ENCODE results near the gene TBC1D32.

TBC1D32 gene

DNA sequence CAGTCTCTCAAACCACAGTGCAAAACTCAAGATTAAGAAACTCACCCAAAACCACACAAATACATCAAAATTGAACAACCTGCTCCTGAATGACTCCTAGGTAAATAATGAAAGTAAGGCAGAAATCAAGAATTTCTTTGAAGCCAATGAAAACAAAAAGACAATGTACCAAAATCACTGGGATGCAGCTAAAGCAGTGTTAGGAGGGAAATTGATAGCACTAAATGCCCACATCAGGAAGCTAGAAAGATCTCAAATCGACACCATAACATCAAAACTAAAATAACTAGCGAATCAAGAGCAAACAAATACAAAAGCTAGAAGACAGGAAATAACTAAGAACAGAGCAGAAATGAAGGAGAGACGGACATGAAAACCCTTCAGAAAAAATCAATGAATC is 70.5 kb downstream of the TBC1D32 start:
- Histone ChIP-seq H3K9ac (ENCODE audit: low read length) (no peak overlapping the region), H3K4me2 (ENCODE audit: low read length) (no peak overlapping the region), H3F3A (ENCODE audit: insufficient read depth, low read length) (no peaks in the 10 kb centered on the region), H4K20me1 (ENCODE audit: insufficient read depth, low read length) (no peaks in the 10 kb centered on the region), H3K27ac (ENCODE audit: low read depth, low read length, poor library complexity, severe bottlenecking) (no peak overlapping the region), H3K36me3 (ENCODE audit: insufficient read depth, low read length) (no peaks in the 10 kb centered on the region), H2AFZ (ENCODE audit: low read length) (no peak overlapping the region), H3K27me3 (ENCODE audit: insufficient read depth, low read length) (no peaks in the 10 kb centered on the region), H3K9me2 (ENCODE audit: low read depth, low read length) (no peaks in the 10 kb centered on the region), H3K79me2 (ENCODE audit: insufficient read depth, low read length) (no peaks in the 10 kb centered on the region), H3K9me3 (ENCODE audit: low read length) (no peaks in the 10 kb centered on the region), H3K4me1 (ENCODE audit: insufficient read depth, low read length, severe bottlenecking) (no peaks in the 10 kb centered on the region), H3K4me3 (ENCODE audit: low read depth, low read length, poor library complexity, severe bottlenecking) (no peak overlapping the region)
- no peak for TF ChIP-seq EZH2 (IDR thresholded peaks at IDR 0.05; ENCODE audit: borderline replicate concordance, low read length)
- TF ChIP-seq, protein P1, sequence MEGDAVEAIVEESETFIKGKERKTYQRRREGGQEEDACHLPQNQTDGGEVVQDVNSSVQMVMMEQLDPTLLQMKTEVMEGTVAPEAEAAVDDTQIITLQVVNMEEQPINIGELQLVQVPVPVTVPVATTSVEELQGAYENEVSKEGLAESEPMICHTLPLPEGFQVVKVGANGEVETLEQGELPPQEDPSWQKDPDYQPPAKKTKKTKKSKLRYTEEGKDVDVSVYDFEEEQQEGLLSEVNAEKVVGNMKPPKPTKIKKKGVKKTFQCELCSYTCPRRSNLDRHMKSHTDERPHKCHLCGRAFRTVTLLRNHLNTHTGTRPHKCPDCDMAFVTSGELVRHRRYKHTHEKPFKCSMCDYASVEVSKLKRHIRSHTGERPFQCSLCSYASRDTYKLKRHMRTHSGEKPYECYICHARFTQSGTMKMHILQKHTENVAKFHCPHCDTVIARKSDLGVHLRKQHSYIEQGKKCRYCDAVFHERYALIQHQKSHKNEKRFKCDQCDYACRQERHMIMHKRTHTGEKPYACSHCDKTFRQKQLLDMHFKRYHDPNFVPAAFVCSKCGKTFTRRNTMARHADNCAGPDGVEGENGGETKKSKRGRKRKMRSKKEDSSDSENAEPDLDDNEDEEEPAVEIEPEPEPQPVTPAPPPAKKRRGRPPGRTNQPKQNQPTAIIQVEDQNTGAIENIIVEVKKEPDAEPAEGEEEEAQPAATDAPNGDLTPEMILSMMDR (IDR thresholded peaks at IDR 0.05; ENCODE audit: low read length): no peak

DNA sequence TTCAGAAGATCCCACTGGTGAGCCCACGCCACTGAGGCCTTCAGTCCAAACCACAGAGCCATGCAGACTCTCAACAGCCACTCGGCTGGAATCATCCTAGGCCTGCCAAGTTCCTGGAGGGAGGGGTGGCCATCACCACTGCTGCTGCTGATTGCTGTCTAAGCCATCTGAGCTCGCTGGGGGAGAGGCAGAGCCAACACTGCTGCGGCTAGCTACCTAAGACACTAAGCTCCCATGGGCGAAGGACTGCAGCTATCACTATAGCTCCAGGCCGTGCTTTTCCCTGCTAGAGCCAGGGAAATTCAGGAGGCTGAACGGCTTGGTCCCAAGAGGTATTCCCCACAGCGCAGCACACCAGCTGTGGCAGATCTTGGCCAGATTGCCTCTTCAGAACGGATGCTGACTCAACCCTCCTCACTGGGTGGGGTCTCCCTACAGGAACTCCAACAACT is 73.6 kb downstream of the TBC1D32 start:
- Histone ChIP-seq H3K27me3 (ENCODE audit: insufficient read depth, low read length) (no peaks in the 10 kb centered on the region), H3K79me2 (ENCODE audit: insufficient read depth, low read length) (no peaks in the 10 kb centered on the region), H3K4me1 (ENCODE audit: insufficient read depth, low read length, severe bottlenecking) (no peaks in the 10 kb centered on the region)

DNA sequence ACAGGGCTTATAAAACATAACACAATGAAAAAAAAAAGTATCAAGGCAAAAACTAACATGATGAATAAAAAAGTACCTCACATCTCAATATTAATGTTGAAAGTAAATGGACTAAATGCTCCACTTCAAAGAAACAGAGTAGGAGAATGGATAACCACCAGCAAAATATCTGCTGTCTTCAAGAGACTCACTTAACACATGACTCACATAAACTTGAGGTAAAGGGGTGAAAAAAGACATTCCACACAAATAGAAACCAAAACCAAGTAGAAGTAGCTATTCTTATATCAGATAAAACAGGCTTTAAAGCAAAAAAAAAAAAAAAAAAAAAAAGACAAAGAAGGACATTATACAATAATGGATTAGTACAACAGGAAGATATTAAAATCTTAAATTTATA is 86.9 kb downstream of the TBC1D32 start:
- no peak overlapping the region for H2AFZ ChIP-seq (ENCODE audit: low read length)
- TF ChIP-seq, protein P1 (IDR thresholded peaks at IDR 0.05; ENCODE audit: low read length): no peak
- no peak for TF ChIP-seq EZH2 (IDR thresholded peaks at IDR 0.05; ENCODE audit: borderline replicate concordance, low read length)
- no peaks in the 10 kb centered on the region for H3K36me3 ChIP-seq (ENCODE audit: insufficient read depth, low read length)
- no peak overlapping the region for H3K9ac ChIP-seq (ENCODE audit: low read length)
- H3K4me1 ChIP-seq (ENCODE audit: insufficient read depth, low read length, severe bottlenecking): no peaks in the 10 kb centered on the region
- no peak overlapping the region for H3K27ac ChIP-seq (ENCODE audit: low read depth, low read length, poor library complexity, severe bottlenecking)
- H3K9me3 ChIP-seq (ENCODE audit: low read length): no peaks in the 10 kb centered on the region
- H3K79me2 ChIP-seq (ENCODE audit: insufficient read depth, low read length): no peaks in the 10 kb centered on the region
- no peaks in the 10 kb centered on the region for H3K9me2 ChIP-seq (ENCODE audit: low read depth, low read length)
- H3F3A ChIP-seq (ENCODE audit: insufficient read depth, low read length): no peaks in the 10 kb centered on the region
- H4K20me1 ChIP-seq (ENCODE audit: insufficient read depth, low read length): no peaks in the 10 kb centered on the region
- H3K4me2 ChIP-seq (ENCODE audit: low read length): no peak overlapping the region
- no peak overlapping the region for H3K4me3 ChIP-seq (ENCODE audit: low read depth, low read length, poor library complexity, severe bottlenecking)
- no peaks in the 10 kb centered on the region for H3K27me3 ChIP-seq (ENCODE audit: insufficient read depth, low read length)

More for the DNA sequence above, 73.6 kb downstream of the TBC1D32 start:
- Histone ChIP-seq H3K36me3 (ENCODE audit: insufficient read depth, low read length) (no peaks in the 10 kb centered on the region), H3K9me3 (ENCODE audit: low read length) (no peaks in the 10 kb centered on the region), H3K27ac (ENCODE audit: low read depth, low read length, poor library complexity, severe bottlenecking) (no peak overlapping the region), H2AFZ (ENCODE audit: low read length) (no peak overlapping the region), H4K20me1 (ENCODE audit: insufficient read depth, low read length) (no peaks in the 10 kb centered on the region), H3K4me3 (ENCODE audit: low read depth, low read length, poor library complexity, severe bottlenecking) (no peak overlapping the region), H3K9me2 (ENCODE audit: low read depth, low read length) (no peaks in the 10 kb centered on the region), H3K4me2 (ENCODE audit: low read length) (no peak overlapping the region), H3K9ac (ENCODE audit: low read length) (no peak overlapping the region), H3F3A (ENCODE audit: insufficient read depth, low read length) (no peaks in the 10 kb centered on the region)
- TF ChIP-seq, protein P1 (IDR thresholded peaks at IDR 0.05; ENCODE audit: low read length): no peak
- TF ChIP-seq EZH2 (IDR thresholded peaks at IDR 0.05; ENCODE audit: borderline replicate concordance, low read length): no peak

Measured in OCI-LY1 (cell line).